ENCODE data around the gene MKI67. TPM values are rescaled to one million over a fixed set of nuclear protein-coding genes. Genes with fewer than 3 reads are reported as not detected.

MKI67 gene
- total and polyA plus RNA-seq, 8 donors: under 0.01 to 3.1 (median 0.47) TPM

DNA sequence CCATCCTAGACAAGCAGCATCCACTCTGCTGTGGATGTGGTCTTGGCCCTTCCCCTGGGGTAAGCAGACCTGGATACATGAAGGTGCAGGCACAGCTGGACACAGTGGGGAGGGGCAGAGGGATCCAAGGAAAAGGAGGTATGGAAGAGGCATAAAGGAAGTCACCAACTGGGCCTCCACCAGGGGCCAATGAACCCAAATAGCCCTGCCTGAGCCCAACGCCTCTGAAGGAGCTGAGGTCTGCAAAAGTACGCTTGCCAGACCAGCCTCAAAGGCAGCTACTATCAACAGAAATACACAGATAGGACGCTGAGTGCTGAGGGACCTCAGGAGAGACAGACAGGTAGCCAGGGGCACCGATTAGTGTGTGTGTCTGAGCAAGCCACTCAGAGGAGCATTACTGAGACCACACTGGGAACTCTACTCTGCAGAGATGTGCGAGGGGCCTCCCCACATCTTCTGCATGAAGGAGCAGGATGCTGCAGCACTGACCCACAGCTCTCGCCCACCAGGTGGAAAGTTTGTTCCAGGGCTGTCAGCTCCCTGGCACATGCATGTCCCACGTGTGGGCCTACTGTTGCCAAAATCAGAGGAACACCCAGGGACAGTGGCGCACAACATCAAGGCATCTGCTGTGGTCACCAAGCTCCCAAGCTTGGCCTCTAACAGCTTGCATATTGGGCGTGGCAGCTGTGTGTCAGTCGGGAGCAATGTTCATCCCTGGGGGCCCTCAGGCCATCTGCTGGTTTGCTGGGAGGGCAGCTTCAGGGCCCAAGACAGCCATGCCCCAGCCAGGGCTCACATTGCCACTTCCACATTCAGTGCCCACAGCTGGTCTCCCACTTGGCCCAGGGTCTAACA is 40.0 kb downstream of the MKI67 start:
- Histone ChIP-seq H3K27me3 (no peaks in the 10 kb centered on the region), H3K9me3 (no peaks in the 10 kb centered on the region), H3K27ac (no peak overlapping the region), H3K36me3 (no peaks in the 10 kb centered on the region), H3K4me3 (no peak overlapping the region), H3K4me1 (no peaks in the 10 kb centered on the region)
- no peak for DNase-seq
- FAIRE-seq: no peak
- intact Hi-C loops (cut with DNase I): loop anchor here in 1 of 3 donors (10.0 kb wide), 1 partner anchor 59 kb away; no protein-coding TSS in a partner anchor
- 66 to 67% methylated on average over 10 of the region's 10 CpGs for WGBS, 2 donors
- no peak for ATAC-seq
- TF ChIP-seq, protein P1, sequence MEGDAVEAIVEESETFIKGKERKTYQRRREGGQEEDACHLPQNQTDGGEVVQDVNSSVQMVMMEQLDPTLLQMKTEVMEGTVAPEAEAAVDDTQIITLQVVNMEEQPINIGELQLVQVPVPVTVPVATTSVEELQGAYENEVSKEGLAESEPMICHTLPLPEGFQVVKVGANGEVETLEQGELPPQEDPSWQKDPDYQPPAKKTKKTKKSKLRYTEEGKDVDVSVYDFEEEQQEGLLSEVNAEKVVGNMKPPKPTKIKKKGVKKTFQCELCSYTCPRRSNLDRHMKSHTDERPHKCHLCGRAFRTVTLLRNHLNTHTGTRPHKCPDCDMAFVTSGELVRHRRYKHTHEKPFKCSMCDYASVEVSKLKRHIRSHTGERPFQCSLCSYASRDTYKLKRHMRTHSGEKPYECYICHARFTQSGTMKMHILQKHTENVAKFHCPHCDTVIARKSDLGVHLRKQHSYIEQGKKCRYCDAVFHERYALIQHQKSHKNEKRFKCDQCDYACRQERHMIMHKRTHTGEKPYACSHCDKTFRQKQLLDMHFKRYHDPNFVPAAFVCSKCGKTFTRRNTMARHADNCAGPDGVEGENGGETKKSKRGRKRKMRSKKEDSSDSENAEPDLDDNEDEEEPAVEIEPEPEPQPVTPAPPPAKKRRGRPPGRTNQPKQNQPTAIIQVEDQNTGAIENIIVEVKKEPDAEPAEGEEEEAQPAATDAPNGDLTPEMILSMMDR (IDR thresholded peaks at IDR 0.05): no peak

DNA sequence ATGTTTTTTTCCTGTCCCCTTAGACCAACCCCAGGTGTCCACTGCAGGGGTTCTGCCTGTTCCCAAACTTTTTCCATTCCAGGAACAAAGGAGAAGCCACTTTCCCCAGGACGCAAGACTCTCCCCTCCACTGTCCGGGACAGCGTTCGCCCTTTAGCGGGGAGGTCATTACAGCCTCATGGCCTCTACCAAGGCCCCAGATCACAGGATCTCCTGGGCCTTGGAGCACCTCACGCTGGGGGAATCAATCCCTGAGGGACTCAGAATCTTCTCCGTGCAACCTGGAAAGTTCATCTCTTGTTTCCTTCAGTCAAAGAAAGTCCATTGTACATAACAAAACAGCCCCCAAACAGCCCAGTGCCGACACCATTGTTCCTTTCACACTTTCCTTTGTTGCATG is 41.2 kb downstream of the MKI67 start:
- no peak for FAIRE-seq
- TF ChIP-seq, protein P1 (IDR thresholded peaks at IDR 0.05): no peak
- Histone ChIP-seq H3K36me3 (no peaks in the 10 kb centered on the region), H3K4me1 (no peaks in the 10 kb centered on the region), H3K9me3 (no peaks in the 10 kb centered on the region), H3K27ac (no peak overlapping the region), H3K4me3 (no peak overlapping the region), H3K27me3 (no peaks in the 10 kb centered on the region)
- WGBS, 2 donors: 80 to 88% methylated on average over 8 of the region's 8 CpGs
- intact Hi-C loops (cut with DNase I): loop anchor here in 1 of 3 donors (10.0 kb wide), 1 partner anchor 60 kb away; no protein-coding TSS in a partner anchor
- DNase-seq: no peak
- no peak for ATAC-seq

DNA sequence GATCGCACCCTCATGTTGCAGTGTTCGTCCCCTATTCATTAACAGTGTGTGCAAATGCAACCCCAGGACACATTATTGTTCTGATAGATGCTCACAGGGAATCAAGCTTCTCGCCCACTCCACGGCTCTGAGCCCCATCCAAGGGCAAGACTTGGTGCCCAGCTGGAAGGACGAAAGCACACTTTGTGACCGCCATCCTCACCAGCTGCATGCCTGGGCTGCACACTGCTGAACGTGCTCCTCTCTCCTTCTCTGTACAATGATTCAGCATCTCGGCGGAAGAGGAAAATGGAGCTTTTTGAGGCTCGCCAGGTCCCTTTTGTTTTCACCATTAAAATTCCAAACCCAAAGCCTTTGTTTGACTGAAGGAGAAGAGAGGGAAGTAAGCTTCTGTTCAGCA is 41.9 kb downstream of the MKI67 start:
- intact Hi-C loops (cut with DNase I): loop anchor here in 1 of 3 donors (10.0 kb wide), 1 partner anchor 60 kb away; no protein-coding TSS in a partner anchor

DNA sequence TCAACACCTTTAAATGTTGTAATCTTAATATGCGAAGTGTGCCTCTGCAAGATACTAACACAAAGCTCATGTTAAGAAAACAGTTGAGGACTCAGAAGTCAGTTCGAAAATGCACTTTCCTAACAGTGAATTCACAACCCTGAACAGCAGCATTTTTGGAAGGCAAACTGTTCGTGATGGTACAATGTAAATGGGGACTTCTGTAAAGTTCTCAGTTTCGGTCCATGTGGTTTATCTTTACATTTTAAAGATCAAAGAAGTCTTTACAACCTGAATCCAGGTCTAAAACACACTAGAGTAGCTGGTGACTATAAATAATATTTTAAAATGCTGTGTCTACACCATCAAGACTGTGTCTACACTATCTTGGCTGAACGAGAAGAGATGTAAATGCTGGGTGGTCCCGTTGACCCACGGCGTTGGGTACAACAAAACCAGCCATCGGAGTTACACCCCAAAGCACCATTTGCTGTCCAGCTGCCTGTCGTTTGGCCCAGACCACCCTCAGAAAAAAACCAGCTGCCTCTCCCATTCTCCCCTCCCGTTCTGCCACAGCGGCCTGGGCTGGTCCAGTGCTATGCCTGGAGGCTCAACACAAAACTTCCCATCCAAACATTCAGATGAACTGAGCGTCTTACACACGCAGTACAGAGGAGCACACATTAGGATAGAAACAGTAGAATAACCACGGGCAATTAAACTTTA is 42.9 kb downstream of the MKI67 start:
- Histone ChIP-seq H3K9me3 (no peaks in the 10 kb centered on the region), H3K27ac (no peak overlapping the region), H3K4me1 (no peaks in the 10 kb centered on the region), H3K27me3 (no peaks in the 10 kb centered on the region), H3K36me3 (no peaks in the 10 kb centered on the region), H3K4me3 (no peak overlapping the region)
- WGBS, 2 donors: 76 to 86% methylated on average over 15 of the region's 15 CpGs
- no peak for FAIRE-seq
- no peak for DNase-seq
- TF ChIP-seq, protein P1 (IDR thresholded peaks at IDR 0.05): no peak
- intact Hi-C loops (cut with DNase I): loop anchor here in 1 of 3 donors (10.0 kb wide), 1 partner anchor 61 kb away; no protein-coding TSS in a partner anchor
- no peak for ATAC-seq

More for the DNA sequence above, 41.9 kb downstream of the MKI67 start:
- Histone ChIP-seq H3K27ac (no peak overlapping the region), H3K9me3 (no peaks in the 10 kb centered on the region), H3K27me3 (no peaks in the 10 kb centered on the region), H3K4me3 (no peak overlapping the region), H3K36me3 (no peaks in the 10 kb centered on the region), H3K4me1 (no peaks in the 10 kb centered on the region)
- FAIRE-seq (no peak), ATAC-seq (no peak), DNase-seq (no peak)
- WGBS, 2 donors: 77 to 82% methylated on average over 10 of the region's 10 CpGs
- TF ChIP-seq, protein P1 (IDR thresholded peaks at IDR 0.05): no peak

Data from pancreas (tissue), 10 donors.